GM19397 (cell line): ENCODE results near the gene FGD3.
"Not testable (repeated sequence)": the region's sequence is repeated elsewhere in the genome, so short reads cannot be mapped to it uniquely, and the experiment has no call there.

Experiments used
- ATAC-seq: cut with Tn5 transposase; IDR thresholded peaks from one replicate; pipeline ENCODE4 v1.9.1; 2021; ENCODE audit warnings: mild to moderate bottlenecking, moderate library complexity; ENCODE audit not compliant: unreplicated experiment

Gene FGD3, protein sequence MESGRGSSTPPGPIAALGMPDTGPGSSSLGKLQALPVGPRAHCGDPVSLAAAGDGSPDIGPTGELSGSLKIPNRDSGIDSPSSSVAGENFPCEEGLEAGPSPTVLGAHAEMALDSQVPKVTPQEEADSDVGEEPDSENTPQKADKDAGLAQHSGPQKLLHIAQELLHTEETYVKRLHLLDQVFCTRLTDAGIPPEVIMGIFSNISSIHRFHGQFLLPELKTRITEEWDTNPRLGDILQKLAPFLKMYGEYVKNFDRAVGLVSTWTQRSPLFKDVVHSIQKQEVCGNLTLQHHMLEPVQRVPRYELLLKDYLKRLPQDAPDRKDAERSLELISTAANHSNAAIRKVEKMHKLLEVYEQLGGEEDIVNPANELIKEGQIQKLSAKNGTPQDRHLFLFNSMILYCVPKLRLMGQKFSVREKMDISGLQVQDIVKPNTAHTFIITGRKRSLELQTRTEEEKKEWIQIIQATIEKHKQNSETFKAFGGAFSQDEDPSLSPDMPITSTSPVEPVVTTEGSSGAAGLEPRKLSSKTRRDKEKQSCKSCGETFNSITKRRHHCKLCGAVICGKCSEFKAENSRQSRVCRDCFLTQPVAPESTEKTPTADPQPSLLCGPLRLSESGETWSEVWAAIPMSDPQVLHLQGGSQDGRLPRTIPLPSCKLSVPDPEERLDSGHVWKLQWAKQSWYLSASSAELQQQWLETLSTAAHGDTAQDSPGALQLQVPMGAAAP

DNA sequence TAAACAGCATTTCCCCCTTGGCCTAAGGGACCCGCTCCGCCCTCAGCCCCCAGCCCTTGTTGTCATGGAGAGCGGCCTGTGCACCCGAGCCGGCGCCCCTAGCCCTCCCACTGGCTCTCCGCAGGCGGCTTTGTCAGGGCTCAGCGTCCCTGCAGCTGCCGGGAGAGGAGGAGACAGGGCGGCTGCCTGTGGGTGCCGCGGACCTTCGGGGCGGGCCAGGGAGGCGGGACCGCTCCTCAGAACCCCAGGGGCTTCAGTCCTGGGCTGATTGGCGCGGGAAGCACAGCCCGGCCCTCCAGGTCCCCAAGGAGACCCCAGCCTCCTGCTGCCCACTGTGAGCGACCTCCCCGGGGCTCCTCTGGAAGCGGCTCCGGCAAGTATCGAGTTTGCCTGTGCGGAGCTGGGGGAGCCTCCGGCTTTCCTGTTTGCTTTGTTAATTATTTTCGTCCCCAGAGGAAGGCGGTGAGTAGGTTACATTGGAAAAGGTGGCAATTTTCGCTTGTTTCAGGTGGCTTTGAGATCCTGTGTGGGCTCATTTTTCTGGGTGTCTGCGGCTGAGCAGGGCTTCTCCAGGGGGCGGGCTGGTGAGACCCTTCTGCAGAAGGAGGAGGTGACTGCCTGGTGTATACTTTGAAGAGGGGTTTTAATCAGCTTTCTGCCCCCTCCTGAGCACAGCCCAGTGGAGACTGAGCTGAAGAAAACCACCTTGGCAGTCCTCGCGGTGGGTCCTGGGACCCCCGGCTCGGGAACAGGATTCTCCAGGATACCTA lies at the start of gene FGD3:
Gene FGD3 (plus strand): TSS at position 256 of the 770 bp plus-strand sequence. CDS start 28,734 bp downstream, outside the sequence.
- ATAC-seq, result no peak

DNA sequence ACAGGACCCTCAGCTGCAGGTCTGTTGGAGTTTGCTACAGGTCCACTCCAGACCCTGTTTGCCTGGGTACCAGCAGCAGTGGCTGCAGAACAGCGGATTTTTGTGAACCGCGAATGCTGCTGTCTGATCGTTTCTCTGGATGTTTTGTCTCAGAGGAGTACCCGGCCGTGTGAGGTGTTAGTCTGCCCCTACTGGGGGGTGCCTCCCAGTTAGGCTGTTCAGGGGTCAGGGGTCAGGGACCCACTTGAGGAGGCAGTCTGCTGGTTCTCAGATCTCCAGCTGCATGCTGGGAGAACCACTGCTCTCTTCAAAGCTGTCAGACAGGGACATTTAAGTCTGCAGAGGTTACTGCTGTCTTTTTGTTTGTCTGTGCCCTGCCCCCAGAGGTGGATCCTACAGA lies 42.2 kb upstream of the FGD3 start:
- not testable (repeated sequence) for ATAC-seq

DNA sequence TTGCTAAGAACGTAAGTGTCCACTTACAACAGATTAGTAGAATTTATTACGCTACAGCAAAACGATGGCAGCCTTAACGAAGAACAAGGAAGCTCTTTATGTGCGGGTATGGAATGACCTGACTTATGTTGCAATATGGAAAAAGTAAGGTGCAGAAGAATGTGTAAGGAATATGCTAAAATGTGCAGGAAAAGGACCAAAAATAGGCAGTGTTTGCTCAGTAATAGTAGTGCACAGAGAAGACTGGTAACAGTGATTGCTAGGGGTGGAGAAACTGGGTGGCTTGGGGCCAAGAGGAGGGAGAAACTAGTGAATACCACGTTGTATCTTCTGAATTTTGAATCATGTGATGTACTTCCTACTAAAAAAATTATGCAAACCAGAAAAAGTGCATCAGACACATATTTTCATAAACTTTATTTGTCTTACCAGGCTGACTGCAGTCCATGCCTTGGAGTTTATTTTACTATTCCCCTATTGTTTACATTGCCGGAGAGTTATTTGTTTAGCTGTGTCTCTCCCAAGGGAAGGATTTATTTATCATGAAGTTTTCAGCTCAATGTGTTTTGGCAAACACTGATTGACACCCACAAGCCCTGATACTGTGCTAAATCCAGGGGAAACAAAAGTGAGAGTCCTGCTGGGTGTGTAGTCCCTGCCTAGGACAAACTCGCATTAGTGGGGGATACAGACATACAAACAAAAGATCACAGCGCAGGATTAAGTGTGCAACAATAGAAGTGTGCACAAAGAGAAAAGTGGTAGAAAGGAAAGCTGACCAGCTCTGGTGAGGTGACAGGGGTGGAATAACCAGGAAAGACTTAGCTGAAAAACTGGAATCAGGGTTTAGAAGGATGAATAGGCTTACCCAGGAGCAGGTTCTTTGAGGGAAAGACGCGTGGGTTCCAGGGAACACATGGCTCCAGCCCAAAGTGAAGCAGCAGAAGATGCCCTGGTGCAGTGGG lies 35.5 kb upstream of the FGD3 start:
- no peak for ATAC-seq

DNA sequence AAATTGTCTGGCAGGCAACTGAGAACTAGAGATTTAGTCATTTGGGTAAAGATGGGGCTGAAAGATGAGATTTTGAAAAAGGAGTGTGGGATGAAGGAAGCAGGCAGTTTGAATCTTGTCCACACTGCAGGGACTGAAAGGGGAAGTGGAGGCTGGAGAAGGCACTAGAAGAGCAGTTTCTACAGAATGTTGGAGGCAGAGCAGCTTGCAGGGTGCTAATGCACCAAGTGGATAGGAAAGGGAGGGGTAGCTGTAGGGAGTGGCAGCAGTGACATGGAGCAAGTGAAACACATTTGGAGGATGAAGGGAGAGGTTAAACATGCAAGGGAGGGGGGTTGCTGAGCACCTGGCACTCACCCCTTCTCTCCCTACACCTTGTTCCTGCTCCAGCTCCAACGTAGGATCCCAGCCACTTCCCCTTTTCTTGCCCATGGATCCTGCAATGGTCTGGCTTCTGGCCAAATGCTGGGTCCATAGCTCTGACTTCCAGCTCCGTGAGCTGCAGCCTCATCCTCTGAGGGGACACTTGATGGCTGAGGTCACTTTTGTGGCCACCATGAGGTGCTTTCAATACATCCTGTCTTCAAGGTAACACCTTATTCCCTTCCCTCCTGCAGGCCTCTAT lies 30.0 kb upstream of the FGD3 start:
- no peak for ATAC-seq

DNA sequence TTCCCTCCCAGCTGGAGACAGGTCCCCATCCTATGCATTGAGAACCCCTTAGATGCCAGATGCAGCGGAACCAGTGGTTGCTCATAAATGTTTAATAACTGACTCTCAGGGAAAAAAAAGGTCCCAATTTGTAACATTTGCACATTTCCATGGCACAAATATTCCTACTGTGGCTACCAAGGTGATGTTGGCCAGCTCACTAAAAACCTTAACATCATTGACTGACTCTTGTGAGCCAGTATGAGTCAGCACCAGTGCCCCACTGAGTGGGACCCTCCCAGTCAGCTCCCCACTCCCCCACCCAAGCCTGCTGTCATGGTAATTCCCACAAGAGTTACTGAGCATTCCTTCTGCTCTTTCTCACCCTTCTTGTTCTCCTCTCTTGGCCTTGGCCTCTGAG lies 26.9 kb upstream of the FGD3 start:
- no peak for ATAC-seq

DNA sequence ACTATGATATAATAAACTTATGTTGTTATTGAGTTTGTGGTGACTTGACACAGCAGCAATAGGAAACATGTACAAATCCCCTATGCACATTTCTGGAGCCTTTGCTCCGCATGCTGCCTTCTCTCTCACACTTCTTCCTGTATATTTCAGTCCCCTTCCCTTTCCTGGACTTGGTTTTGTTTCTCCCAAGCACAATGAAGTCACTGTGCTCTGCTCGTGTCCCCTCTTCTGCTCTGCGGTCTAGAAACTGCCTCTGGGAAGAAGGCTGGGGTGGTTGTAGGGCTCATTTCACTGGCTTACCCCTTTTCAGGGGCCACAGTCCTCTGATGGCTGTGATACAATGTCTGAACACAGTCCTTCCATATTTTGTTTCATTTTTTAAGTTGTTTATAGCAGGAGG lies 15.7 kb upstream of the FGD3 start:
- no peak for ATAC-seq

DNA sequence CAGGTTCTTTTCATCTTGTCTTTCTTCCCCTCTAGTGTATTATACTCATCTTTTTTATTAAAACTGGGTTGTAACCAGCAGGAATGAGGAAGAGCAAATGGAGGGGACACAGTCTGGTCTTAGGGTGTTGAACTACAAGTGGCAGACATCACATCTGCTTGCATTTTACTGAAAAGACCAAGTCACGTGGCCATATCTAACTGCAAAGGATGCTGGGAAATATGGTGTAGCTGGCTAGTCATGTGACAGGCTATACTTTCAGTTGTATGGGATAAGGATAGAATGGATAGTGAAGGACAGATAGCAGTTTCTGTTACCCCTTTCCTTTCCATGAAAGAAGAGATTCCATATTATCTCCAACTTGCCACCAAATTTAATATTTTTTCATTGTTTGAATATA lies 13.0 kb upstream of the FGD3 start:
- ATAC-seq, result no peak

DNA sequence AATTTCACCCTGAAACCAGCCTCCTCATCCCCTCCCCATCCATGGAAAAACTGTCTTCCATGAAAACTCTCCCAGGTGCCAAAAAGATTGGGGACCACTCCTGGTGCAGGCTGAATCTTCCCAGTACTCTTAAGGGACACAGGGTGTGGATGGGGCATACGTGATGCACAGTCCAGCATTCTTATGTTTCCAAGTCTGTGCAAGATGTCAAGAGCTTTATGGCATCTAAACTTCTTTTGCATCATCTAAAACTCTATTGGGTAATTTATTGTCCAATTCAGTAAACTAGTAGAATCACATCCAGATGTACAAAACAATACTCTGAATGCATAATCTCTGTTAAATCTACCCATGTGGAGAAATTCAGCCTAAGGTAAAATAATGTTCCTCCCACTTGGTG lies 9.3 kb upstream of the FGD3 start:
- no peak for ATAC-seq

DNA sequence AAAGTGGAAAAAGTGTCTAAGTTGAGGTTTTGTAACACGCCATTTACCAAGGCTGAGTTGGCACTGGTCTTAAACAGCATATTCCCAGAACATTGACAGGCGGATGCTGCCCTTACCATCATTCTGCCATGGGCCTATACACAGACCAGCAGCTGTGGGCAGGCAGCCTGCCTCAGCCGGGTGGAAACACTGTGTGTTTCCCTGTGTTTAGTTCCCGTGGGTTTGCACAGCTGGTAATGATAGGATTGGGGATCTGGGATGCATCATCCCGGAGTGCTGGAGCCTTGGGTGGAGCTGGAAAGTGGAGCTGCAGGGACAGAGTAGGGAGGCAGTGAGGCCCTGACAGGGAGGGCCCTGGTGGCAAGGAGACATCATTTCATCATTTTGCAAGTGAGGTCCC lies 5.5 kb upstream of the FGD3 start:
- ATAC-seq, result no peak

DNA sequence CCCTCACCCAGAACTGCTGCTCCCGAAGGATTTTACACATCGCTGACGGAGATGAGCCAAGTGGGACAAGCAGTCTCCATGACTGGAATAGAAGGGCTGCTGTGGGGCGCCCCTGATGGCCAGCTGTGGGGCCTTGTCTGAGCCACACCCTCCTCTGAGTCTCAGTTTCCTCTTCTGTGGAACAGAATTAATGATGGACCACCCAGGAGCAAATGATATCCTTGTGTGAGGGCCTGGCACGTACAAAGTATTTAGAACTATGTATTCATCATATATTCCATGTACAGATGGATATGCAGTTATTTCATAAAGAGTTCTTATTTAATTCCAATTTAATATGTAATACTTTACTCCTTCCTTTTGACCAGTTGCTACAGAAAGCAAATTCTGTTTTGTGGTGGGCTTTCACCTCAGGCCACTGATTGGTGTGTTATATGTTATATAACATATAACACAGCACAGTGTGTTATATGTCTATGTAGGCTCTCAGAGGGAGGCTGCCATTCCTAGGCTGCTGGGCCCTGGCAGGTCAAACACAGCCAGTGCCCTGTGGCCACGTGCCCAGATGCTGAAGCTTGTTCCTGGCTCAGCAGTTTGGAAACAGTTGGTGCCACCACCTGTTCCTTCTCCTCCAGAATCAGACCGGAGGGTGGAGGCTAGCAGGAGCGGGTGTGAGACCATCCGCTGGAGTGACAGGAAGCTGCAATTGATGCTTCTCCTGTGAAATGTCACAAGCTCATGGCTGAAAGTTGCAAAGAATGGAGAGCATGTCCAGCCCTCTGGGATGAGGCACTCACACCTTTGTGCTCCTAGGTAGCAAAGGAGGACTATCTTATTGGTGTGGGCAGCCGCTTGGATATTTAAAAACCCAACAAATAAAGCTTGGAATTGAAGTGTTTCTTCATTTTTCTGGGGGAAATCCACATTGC lies 4.4 kb upstream of the FGD3 start:
- ATAC-seq, result no peak

DNA sequence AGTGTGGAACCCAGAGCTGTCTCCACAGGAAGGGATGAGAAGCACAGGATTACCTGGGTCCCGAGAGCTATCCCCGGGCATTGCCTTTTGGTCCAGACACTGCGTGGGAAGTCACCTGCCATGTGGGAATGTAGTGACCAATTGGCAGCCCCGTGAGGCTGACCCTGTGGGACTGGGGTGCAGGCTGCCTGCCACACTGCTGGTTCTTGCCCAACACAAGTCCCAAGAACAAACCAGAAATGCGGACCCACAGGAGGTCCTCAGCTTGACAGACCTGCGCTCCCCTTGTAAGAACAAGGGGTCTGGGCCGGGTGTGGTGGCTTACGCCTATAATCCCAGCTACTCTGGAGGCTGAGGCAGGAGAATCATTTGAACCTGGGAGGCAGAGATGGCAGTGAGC lies 2.4 kb upstream of the FGD3 start:
- ATAC-seq, result no peak

DNA sequence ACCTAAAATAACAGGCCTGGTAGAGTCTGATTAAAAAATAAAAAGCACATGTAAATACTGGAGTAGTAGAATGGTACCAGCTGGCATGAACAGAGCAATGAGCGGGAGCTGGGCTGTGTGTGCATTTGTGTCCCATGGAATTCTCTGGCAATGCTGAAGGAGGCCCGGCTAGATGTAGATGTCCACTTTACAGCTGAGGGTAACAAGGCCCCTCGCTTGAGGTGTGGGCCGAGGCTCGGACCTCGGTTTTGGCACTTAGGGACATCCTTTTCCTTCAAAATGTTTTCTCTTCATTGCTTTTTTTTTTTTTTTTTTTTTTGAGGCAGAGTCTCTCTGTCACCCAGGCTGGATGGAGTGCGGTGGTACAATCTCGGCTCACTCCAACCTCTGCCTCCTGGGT lies 1.5 kb upstream of the FGD3 start:
- no peak for ATAC-seq

DNA sequence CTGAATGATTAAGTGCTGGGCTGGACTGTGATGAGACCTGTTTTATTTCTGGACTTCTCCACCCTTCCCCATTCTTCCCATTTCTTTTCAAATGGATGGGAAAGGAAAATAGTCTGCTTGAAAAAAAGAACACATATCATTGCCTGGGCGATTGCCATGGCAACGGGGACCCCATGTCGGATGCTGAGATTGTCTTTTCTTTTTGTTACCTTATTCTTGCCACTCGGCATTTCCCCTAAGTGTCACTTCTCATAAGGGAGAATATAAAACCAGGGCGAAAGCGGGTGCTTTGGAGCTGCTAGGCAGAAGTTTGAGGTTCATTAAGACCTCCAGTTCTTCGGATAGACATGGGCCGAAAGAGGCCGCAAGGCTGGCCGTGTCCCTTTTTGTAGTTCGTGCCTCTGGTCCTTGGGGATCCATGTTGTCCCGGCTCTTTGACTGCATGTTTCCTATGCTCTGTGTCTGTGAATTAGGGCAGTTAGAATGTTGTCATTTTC lies 763 bp downstream of the FGD3 start:
- no peak for ATAC-seq

DNA sequence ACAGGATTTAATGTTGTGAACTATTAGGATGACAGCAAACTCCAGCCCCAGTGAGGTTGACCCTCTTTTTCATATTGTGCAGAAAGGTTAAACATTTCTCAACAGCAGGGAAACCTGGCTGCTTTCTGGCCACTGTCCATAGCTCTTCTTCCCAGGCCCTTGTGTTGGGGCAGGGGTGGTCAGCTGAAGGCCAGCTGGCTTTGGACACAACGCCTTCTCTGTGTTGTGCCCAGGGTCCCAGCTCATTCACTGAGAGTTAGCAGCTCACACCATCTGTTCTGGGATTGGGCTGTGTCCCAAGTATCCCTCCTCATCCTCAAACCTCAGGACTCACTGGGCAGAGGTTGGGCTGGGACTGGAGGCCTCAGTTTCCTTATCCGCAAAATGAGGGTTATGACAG lies 1.3 kb downstream of the FGD3 start:
- no peak for ATAC-seq

DNA sequence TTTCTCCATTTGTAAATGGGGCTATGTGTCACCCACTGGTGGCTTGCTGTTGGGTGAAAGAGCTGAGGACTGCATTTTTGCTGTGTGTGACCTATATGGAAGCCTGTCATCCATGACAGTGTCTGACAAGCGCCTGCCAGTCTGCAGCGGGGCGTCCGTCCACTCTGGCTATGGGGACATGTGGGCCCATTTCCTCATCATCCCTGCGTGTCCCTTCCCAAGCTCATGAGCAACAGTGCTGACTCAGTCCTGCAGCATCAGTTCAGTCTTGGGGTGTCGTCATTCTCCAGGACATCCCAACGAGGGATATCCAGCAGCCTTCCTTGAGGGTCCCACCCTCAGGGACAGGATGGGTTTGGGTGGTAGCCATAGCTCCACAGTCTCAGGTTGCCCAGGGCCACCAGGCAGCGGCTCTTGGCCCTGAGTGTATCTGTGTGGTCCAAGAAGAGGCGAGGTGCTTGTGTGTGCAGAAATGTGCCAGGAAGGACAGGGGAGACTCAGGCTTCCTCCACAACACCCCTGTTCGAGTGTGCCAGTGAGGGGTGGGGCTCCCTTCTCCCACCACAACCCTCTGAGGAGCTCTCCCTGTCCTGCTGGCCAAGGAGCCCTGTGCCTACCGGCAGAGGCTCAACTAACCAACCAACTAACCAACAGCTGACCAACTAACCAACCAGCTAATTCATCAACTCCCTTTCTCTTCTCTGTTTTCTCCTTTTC lies 2.1 kb downstream of the FGD3 start:
- no peak for ATAC-seq

DNA sequence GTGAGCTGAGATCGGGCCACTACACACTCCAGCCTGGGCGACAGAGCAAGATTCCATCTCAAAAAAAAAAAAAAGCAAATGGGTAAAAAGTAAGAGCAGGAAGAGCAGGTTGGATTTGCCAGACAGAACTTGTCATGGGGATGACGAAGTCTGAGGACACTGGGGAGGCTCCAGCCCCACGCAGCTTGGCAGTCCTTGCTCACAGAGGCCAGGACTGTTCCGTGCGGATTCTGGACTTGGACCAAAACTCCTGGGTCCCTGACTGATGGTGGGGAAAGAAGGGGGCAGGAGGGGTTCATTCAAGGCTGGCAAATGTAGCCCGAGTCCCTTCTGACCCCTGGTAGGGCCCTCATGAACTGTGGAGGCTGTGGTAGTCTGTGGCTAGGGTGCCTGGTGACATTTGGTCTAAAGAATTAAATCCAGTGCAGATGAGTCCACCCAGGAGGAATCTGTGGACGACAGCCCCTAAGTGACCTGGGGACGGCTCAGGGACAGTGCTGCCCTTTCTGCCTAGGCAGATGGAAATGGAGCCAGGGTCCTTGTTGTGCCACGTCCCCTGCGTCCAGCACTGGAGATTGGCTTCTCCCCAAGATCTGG lies 3.1 kb downstream of the FGD3 start:
- no peak for ATAC-seq

DNA sequence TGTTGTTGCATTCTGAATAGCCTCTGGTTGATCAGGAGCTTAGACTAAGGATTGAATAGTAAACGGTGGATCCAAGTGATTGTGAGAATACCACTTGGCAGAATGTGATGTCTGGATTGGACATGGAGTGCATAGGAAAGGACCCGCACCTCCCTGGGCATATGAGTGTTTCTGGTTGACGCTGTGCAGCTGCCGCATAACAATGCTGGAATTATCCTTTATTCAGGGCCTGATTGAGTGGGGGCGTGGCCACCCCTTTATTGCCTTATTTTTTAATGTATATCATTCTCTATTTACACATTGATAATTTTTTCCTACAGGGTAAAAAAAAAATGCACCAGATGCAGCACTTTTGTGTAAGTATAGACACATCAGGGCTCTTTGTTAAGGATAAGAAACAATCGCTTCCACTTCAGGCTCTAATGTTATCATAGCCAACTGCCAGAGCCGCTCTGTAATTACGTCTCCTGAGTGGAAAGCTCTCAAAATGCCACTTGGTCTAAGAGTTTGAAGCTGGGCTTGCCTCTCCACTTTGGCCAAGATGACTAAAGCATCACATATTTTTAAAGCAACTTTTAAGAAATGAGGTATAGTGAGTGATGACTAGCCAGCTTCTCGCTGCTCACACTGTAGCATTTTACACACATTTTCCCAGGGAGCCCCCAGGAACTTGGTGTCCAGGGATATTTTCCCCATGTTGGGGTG lies 5.7 kb downstream of the FGD3 start:
- no peak for ATAC-seq
